RWPE1 (cell line): Measurements from ENCODE around the gene ACBD5.
"Not testable (repeated sequence)": the region's sequence is repeated elsewhere in the genome, so short reads cannot be mapped to it uniquely, and the experiment has no call there.

Source experiments
- CTCF ChIA-PET: fragments of 350-600 bp; sonication (Branson Sonifier 250); formaldehyde crosslinking; extraction: SDS; loops from one replicate; lab custom pipeline; 2021; lab: Yijun Ruan, JAX
- POLR2A ChIA-PET: fragments of 400-600 bp; formaldehyde crosslinking; extraction: SDS; loops from one replicate; lab custom pipeline; 2020; ENCODE audit warnings: antibody characterized with exemption; ENCODE audit not compliant: low non-redundant PET; lab: Yijun Ruan, JAX
- DNase-seq: peaks from one replicate; pipeline ENCODE4 v3.0.0; 2012; ENCODE audit warnings: low spot score
- H3K27ac ChIP-seq: fragments of 450-650 bp; 2 replicates; pipeline ENCODE4 v1.5.1; 2017
- TF ChIP-seq, protein P1 (sequence below): fragments of 450-650 bp; conservative IDR thresholded peaks from 2 replicates; pipeline ENCODE4 v1.5.1; 2017; ENCODE audit warnings: low read depth, mild to moderate bottlenecking

Gene ACBD5

DNA sequence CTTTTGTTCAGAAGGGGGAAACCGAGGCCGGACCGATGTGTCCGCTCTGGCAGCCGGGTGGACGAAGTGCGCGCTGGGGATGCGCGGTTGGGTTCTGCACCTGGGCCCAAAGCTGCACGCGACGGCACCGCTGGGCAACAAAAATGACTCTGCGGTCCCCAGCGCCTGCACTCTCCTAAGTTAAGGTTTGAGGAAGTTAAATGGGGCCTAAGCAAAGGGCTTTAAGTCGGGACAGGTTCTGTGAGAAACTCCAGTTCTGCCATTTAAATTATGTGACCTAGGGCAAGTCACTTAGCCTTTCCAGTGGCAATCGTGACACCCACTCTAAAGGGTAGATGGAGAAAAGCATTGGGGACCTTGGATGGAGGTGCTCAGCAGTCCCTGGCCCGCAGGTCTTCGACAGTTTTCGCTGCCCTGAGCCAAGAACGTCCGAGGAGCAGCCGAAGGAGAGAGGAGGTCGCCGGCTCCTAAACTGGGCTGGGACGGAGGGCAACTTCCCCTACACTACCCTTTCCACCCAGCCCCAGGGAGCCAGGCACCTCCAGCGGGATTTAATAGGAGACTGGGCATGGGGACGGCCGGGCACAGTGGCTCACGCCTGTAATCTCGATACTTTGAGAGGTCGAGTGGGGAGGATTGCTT, 534 bp upstream of the ACBD5 start:
- DNase-seq = no peak
- ChIA-PET CTCF (no interaction called here), POLR2A (no interaction called here)

GRCh38 chr10:27237531-27237930, 3.1 kb downstream of the ACBD5 start:
- DNase-seq, POLR2A ChIA-PET: not testable (repeated sequence)
- CTCF ChIA-PET = interaction anchor here (0.7 kb wide), 1 partner anchor 86 kb away, joined by 3 read pairs; no protein-coding TSS in a partner anchor

More for the DNA sequence above, 534 bp upstream of the ACBD5 start:
- H3K27ac ChIP-seq = peak overlapping the region; percentile 97
- TF ChIP-seq, protein P1, sequence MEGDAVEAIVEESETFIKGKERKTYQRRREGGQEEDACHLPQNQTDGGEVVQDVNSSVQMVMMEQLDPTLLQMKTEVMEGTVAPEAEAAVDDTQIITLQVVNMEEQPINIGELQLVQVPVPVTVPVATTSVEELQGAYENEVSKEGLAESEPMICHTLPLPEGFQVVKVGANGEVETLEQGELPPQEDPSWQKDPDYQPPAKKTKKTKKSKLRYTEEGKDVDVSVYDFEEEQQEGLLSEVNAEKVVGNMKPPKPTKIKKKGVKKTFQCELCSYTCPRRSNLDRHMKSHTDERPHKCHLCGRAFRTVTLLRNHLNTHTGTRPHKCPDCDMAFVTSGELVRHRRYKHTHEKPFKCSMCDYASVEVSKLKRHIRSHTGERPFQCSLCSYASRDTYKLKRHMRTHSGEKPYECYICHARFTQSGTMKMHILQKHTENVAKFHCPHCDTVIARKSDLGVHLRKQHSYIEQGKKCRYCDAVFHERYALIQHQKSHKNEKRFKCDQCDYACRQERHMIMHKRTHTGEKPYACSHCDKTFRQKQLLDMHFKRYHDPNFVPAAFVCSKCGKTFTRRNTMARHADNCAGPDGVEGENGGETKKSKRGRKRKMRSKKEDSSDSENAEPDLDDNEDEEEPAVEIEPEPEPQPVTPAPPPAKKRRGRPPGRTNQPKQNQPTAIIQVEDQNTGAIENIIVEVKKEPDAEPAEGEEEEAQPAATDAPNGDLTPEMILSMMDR = no peak

GRCh38 chr10:27236589-27237128, 3.9 kb downstream of the ACBD5 start:
- POLR2A ChIA-PET, H3K27ac ChIP-seq, DNase-seq: not testable (repeated sequence)
- CTCF ChIA-PET = interaction anchor here (0.6 to 0.7 kb wide), 2 partner anchors 87 to 95 kb away, joined by 3 read pairs; no protein-coding TSS in a partner anchor

More at GRCh38 chr10:27237531-27237930, 3.1 kb downstream of the ACBD5 start:
- not testable (repeated sequence) for H3K27ac ChIP-seq

DNA sequence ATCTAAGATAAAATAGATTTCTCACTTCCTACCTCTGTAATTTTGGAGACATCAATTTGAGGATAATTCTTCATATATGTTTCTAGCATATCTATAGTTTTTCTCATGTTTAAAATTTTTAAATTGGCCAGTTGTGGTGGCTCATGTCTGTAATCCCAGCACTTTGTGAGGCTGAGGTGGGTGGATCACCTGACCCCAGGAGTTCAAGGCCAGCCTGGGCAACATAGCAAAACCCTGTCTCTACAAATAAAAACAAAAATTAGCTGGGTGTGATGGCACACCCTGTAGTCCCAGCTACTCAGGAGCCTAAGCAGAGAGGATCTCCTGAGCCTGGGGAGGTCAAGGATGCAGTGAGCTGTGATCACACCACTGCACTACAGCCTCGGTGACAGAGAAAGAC, 4.9 kb downstream of the ACBD5 start:
- TF ChIP-seq, protein P1 = no peak
- ChIA-PET POLR2A (no interaction called here), CTCF (interaction anchor here (0.6 to 1.5 kb wide), 4 partner anchors 12 to 374 kb away, joined by 3 to 7 read pairs (median 3); no protein-coding TSS in a partner anchor)
- DNase-seq = no peak
- H3K27ac ChIP-seq = no peak overlapping the region

DNA sequence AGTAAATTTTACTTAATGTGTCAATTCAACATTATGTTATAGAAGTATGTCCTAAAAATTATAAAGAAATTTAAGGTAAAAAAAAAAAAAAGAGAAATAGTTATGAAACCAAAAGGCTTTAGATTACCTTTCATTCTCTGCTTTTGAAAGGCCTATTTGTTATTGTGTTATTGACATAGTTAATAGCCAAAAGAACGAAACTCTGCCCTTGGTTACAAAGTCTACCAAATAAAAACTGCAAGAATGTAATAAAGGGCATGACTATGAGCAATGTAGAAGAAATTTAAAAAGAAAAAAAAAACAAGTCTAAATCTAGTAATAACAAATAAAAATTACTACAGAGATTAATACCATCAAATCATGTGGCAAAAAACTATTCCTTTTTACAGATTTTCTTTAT, 10.6 kb downstream of the ACBD5 start:
- TF ChIP-seq, protein P1 = no peak
- ChIA-PET CTCF (interaction anchor here (0.6 kb wide), 1 partner anchor 158 kb away, joined by 3 read pairs; no protein-coding TSS in a partner anchor), POLR2A (no interaction called here)
- no peak for DNase-seq
- H3K27ac ChIP-seq = no peak overlapping the region

- no peak overlapping the region for H3K27ac ChIP-seq
- CTCF ChIA-PET = no interaction called here
- TF ChIP-seq, protein P1 = no peak
- DNase-seq = no peak
- POLR2A ChIA-PET = no interaction called here
Observed at GRCh38 chr10:27225642-27226257, 14.8 kb downstream of the ACBD5 start.

GRCh38 chr10:27225011-27225590, 15.5 kb downstream of the ACBD5 start:
- H3K27ac ChIP-seq = no peak overlapping the region
- TF ChIP-seq, protein P1 = no peak
- CTCF ChIA-PET = no interaction called here
- POLR2A ChIA-PET = no interaction called here
- no peak for DNase-seq
